Measurements from ENCODE around the gene CYP3A5. TPM values are rescaled to one million over a fixed set of nuclear protein-coding genes. Genes with fewer than 3 reads are reported as not detected.

Gene CYP3A5
- total and polyA plus RNA-seq, 2 experiments from 2014 or later = 228 to 345 TPM

DNA sequence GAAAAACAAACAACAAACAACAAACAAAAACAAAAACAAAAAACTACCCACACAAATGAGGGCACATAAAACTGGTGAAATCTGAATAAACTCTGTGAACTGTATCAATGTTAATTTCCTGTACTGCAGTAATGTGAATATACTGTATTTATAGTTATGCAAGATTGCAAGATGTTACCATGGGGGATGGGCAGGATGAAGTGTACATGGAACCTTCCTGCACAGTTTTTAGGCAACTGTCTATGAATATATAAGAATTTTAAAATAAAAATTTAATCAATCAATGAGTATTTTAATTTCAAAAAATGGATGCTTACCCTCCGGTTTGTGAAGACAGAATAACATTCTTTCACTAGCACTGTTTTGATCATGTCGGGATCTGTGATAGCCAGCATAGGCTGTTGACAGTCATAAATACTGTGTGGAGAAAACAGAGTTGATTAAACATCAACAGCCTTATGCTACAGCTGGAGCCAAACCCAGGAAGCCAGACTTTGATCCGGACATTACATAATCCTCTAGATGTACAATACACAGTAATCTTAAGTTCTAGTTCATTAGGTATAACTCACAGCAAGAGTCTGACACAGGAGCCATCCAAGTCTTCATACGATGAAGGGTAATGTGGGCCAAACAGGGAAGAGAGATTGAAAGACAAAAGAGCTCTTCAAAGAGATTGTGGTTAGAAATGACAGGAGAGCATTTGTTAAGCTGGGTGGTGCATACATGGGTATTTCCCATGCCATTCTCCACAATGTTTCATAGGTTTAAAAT lies 40.4 kb upstream of the CYP3A5 start:
- no peak overlapping the region for H3K4me3 ChIP-seq
- 75% methylated on average over 4 of the region's 4 CpGs for WGBS (ENCODE audit: low lambda C conversion rate, missing lambda C conversion rate)
- H3K27me3 ChIP-seq = no peaks in the 10 kb centered on the region
- H2AFZ ChIP-seq = no peak overlapping the region
- H3K4me1 ChIP-seq (ENCODE audit: insufficient read depth) = no peaks in the 10 kb centered on the region
- H3K27ac ChIP-seq = peak overlapping the region; percentile 29
- H3K9me3 ChIP-seq (ENCODE audit: low read depth) = no peaks in the 10 kb centered on the region
- no peak overlapping the region for H3K4me2 ChIP-seq
- H4K20me1 ChIP-seq (ENCODE audit: insufficient read depth, poor library complexity, severe bottlenecking) = no peaks in the 10 kb centered on the region
- no peaks in the 10 kb centered on the region for H3K79me2 ChIP-seq
- H3K9me2 ChIP-seq (replicated peaks; ENCODE audit: insufficient read depth) = no peaks in the 10 kb centered on the region
- H3K36me3 ChIP-seq (replicated peaks; ENCODE audit: insufficient read depth, low read depth) = no peaks in the 10 kb centered on the region
- DNase-seq (ENCODE audit: low spot score) = peak; percentile 38
- TF ChIP-seq EZH2 (IDR thresholded peaks at IDR 0.05; ENCODE audit: borderline replicate concordance) = no peak
- TF ChIP-seq, protein P1, sequence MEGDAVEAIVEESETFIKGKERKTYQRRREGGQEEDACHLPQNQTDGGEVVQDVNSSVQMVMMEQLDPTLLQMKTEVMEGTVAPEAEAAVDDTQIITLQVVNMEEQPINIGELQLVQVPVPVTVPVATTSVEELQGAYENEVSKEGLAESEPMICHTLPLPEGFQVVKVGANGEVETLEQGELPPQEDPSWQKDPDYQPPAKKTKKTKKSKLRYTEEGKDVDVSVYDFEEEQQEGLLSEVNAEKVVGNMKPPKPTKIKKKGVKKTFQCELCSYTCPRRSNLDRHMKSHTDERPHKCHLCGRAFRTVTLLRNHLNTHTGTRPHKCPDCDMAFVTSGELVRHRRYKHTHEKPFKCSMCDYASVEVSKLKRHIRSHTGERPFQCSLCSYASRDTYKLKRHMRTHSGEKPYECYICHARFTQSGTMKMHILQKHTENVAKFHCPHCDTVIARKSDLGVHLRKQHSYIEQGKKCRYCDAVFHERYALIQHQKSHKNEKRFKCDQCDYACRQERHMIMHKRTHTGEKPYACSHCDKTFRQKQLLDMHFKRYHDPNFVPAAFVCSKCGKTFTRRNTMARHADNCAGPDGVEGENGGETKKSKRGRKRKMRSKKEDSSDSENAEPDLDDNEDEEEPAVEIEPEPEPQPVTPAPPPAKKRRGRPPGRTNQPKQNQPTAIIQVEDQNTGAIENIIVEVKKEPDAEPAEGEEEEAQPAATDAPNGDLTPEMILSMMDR (IDR thresholded peaks at IDR 0.05; ENCODE audit: poor library complexity) = no peak
- no peak for TF ChIP-seq EZH2phosphoT487 (IDR thresholded peaks at IDR 0.05; ENCODE audit: low read depth, severe bottlenecking, unreplicated experiment)

- no peak for TF ChIP-seq EZH2phosphoT487 (IDR thresholded peaks at IDR 0.05; ENCODE audit: low read depth, severe bottlenecking, unreplicated experiment)
- TF ChIP-seq, protein P1 (IDR thresholded peaks at IDR 0.05; ENCODE audit: poor library complexity) = no peak
- no peak for TF ChIP-seq EZH2 (IDR thresholded peaks at IDR 0.05; ENCODE audit: borderline replicate concordance)
- H3K27me3 ChIP-seq = no peaks in the 10 kb centered on the region
- no peaks in the 10 kb centered on the region for H3K36me3 ChIP-seq (replicated peaks; ENCODE audit: insufficient read depth, low read depth)
- no peaks in the 10 kb centered on the region for H3K79me2 ChIP-seq
- no peak overlapping the region for H3K4me3 ChIP-seq
- WGBS (ENCODE audit: low lambda C conversion rate, missing lambda C conversion rate) = 73% methylated on average over 3 of the region's 3 CpGs
- no peak for DNase-seq (ENCODE audit: low spot score)
- H2AFZ ChIP-seq = no peak overlapping the region
- no peaks in the 10 kb centered on the region for H3K9me3 ChIP-seq (ENCODE audit: low read depth)
- no peak overlapping the region for H3K27ac ChIP-seq
- no peaks in the 10 kb centered on the region for H4K20me1 ChIP-seq (ENCODE audit: insufficient read depth, poor library complexity, severe bottlenecking)
- no peaks in the 10 kb centered on the region for H3K9me2 ChIP-seq (replicated peaks; ENCODE audit: insufficient read depth)
- H3K4me2 ChIP-seq = no peak overlapping the region
- no peaks in the 10 kb centered on the region for H3K4me1 ChIP-seq (ENCODE audit: insufficient read depth)
These were observed 34.3 kb upstream of the CYP3A5 start for GRCh38 chr7:99713995-99714570.

GRCh38 chr7:99709838-99710578 lies 30.2 kb upstream of the CYP3A5 start:
- Histone ChIP-seq H3K9me3 (ENCODE audit: low read depth) (no peaks in the 10 kb centered on the region), H3K4me1 (ENCODE audit: insufficient read depth) (no peaks in the 10 kb centered on the region), H4K20me1 (ENCODE audit: insufficient read depth, poor library complexity, severe bottlenecking) (no peaks in the 10 kb centered on the region), H3K9me2 (replicated peaks; ENCODE audit: insufficient read depth) (no peaks in the 10 kb centered on the region), H2AFZ (no peak overlapping the region), H3K4me3 (no peak overlapping the region), H3K79me2 (no peaks in the 10 kb centered on the region), H3K27me3 (no peaks in the 10 kb centered on the region), H3K4me2 (no peak overlapping the region), H3K36me3 (replicated peaks; ENCODE audit: insufficient read depth, low read depth) (no peaks in the 10 kb centered on the region), H3K27ac (no peak overlapping the region)
- WGBS (ENCODE audit: low lambda C conversion rate, missing lambda C conversion rate) = 85% methylated on average over 2 of the region's 2 CpGs
- DNase-seq (ENCODE audit: low spot score) = no peak
- no peak for TF ChIP-seq EZH2phosphoT487 (IDR thresholded peaks at IDR 0.05; ENCODE audit: low read depth, severe bottlenecking, unreplicated experiment)
- TF ChIP-seq EZH2 (IDR thresholded peaks at IDR 0.05; ENCODE audit: borderline replicate concordance) = no peak
- TF ChIP-seq, protein P1 (IDR thresholded peaks at IDR 0.05; ENCODE audit: poor library complexity) = no peak
